Neural progenitor cell (in vitro differentiated cells): ENCODE results near the gene RBMX2. TPM values are rescaled to one million over a fixed set of nuclear protein-coding genes. Genes with fewer than 3 reads are reported as not detected.

Experiments used
- DNase-seq: peaks from one replicate; pipeline ENCODE4 v3.0.0-alpha.2; 2016; ENCODE audit warnings: low spot score
- H2AFZ ChIP-seq: fragments of 200-600 bp; sonication (generic); replicated peaks from 2 replicates; pipeline ENCODE4 v1.6.1; 2016; ENCODE audit warnings: antibody characterized with exemption
- H3F3A ChIP-seq: fragments of 200-600 bp; sonication (generic); 2 replicates; pipeline ENCODE4 v1.6.1; 2016; ENCODE audit warnings: antibody characterized with exemption, low read depth
- H3K27ac ChIP-seq: fragments of 200-600 bp; sonication (generic); 2 replicates; pipeline ENCODE4 v1.5.1; 2016; ENCODE audit warnings: mild to moderate bottlenecking
- H3K27me3 ChIP-seq: fragments of 200-600 bp; sonication (generic); 2 replicates; pipeline ENCODE4 v1.6.1; 2016; ENCODE audit warnings: mild to moderate bottlenecking, moderate library complexity
- H3K36me3 ChIP-seq: fragments of 200-600 bp; sonication (generic); 2 replicates; pipeline ENCODE4 v1.5.1; 2016
- H3K4me1 ChIP-seq: fragments of 200-600 bp; sonication (generic); 2 replicates; pipeline ENCODE4 v1.6.1; 2016; ENCODE audit warnings: mixed run types
- H3K4me2 ChIP-seq: fragments of 200-600 bp; sonication (generic); 2 replicates; pipeline ENCODE4 v1.6.1; 2016
- H3K4me3 ChIP-seq: fragments of 200-600 bp; sonication (generic); 2 replicates; pipeline ENCODE4 v1.5.1; 2016
- H3K79me2 ChIP-seq: fragments of 200-600 bp; sonication (generic); 2 replicates; pipeline ENCODE4 v1.6.1; 2016; ENCODE audit warnings: low read depth
- H3K9ac ChIP-seq: fragments of 200-600 bp; sonication (generic); 2 replicates; pipeline ENCODE4 v1.6.1; 2016
- H3K9me3 ChIP-seq: fragments of 200-600 bp; sonication (generic); 2 replicates; pipeline ENCODE4 v1.5.1; 2016; ENCODE audit warnings: low read depth
- H4K20me1 ChIP-seq: fragments of 200-600 bp; sonication (generic); 2 replicates; pipeline ENCODE4 v1.6.1; 2016; ENCODE audit warnings: low read depth
- H3K27ac Mint-ChIP-seq: 3 replicates; pipeline ENCODE4 v1.8.0; 2021; ENCODE audit warnings: mixed read lengths
- H3K27me3 Mint-ChIP-seq: 2 replicates; pipeline ENCODE4 v1.8.0; 2022; ENCODE audit warnings: low read depth, mild to moderate bottlenecking, inconsistent platforms, moderate library complexity, mixed read lengths; ENCODE audit not compliant: insufficient read depth
- H3K36me3 Mint-ChIP-seq: 3 replicates; pipeline ENCODE4 v1.8.0; 2021; ENCODE audit warnings: mixed read lengths
- H3K4me1 Mint-ChIP-seq: 3 replicates; pipeline ENCODE4 v1.8.0; 2021; ENCODE audit warnings: mixed read lengths
- H3K4me3 Mint-ChIP-seq: 3 replicates; pipeline ENCODE4 v1.8.0; 2021; ENCODE audit warnings: mild to moderate bottlenecking, moderate library complexity, mixed read lengths
- H3K9me3 Mint-ChIP-seq: 3 replicates; pipeline ENCODE4 v1.8.0; 2020; ENCODE audit warnings: mixed read lengths
- CTCF ChIP-seq: fragments of 200-600 bp; sonication (generic); IDR thresholded peaks from 2 replicates; pipeline ENCODE4 v1.5.1; 2017; ENCODE audit warnings: antibody characterized with exemption, mild to moderate bottlenecking
- EZH2 ChIP-seq: fragments of 200-600 bp; sonication (generic); IDR thresholded peaks from 2 replicates; pipeline ENCODE4 v1.6.1; 2017; ENCODE audit warnings: antibody characterized with exemption, mild to moderate bottlenecking, moderate library complexity
- EZH2phosphoT487 ChIP-seq: fragments of 200-600 bp; sonication (generic); IDR thresholded peaks from 2 replicates; pipeline ENCODE4 v1.6.1; 2017; ENCODE audit warnings: antibody characterized with exemption
- total RNA-seq: library from RNA; depleted of rRNA; stranded (reverse); fragments of >200 nt; gene quantifications from 2 replicates; pipeline ENCODE4 v1.2.3, GENCODE V29; 2015; ENCODE audit warnings: low replicate concordance

The RBMX2 gene
- total RNA-seq, 1 donor from 2014 or later, result 35.4 TPM

- Histone ChIP-seq H3K27me3 (peaks cover 28% of the 10 kb centered on the region), H3K4me2 (no peak overlapping the region), H3F3A (no peaks in the 10 kb centered on the region), H3K36me3 (no peaks in the 10 kb centered on the region), H3K4me1 (no peaks in the 10 kb centered on the region), H2AFZ (no peak overlapping the region), H3K4me3 (no peak overlapping the region), H4K20me1 (no peaks in the 10 kb centered on the region), H3K9ac (no peak overlapping the region), H3K9me3 (no peaks in the 10 kb centered on the region), H3K27ac (no peak overlapping the region), H3K79me2 (no peaks in the 10 kb centered on the region)
- H3K27me3 Mint-ChIP-seq, result no peaks in the 10 kb centered on the region
- no peak overlapping the region for H3K4me3 Mint-ChIP-seq
- H3K36me3 Mint-ChIP-seq, result no peaks in the 10 kb centered on the region
- DNase-seq, result no peak
- no peak for TF ChIP-seq CTCF
- no peak for TF ChIP-seq EZH2
- no peak for TF ChIP-seq EZH2phosphoT487
- H3K27ac Mint-ChIP-seq, result no peak overlapping the region
- H3K4me1 Mint-ChIP-seq, result no peaks in the 10 kb centered on the region
- H3K9me3 Mint-ChIP-seq, result no peaks in the 10 kb centered on the region
These were observed 6.4 kb upstream of the RBMX2 start for GRCh38 chrX:130395341-130395740.

GRCh38 chrX:130402208-130402684 is 459 bp downstream of the RBMX2 start:
- no peaks in the 10 kb centered on the region for H3K9me3 ChIP-seq
- H2AFZ ChIP-seq, result no peak overlapping the region
- H3K36me3 ChIP-seq, result no peaks in the 10 kb centered on the region
- peak overlapping the region; percentile 32 for H3K27ac Mint-ChIP-seq
- no peaks in the 10 kb centered on the region for H3K27me3 Mint-ChIP-seq
- peaks cover 16% of the 10 kb centered on the region for H3K79me2 ChIP-seq
- peak overlapping the region; percentile 67 for H3K4me3 ChIP-seq
- H3K4me1 ChIP-seq, result no peaks in the 10 kb centered on the region
- no peaks in the 10 kb centered on the region for H3F3A ChIP-seq
- H3K9me3 Mint-ChIP-seq, result no peaks in the 10 kb centered on the region
- peaks cover 4% of the 10 kb centered on the region for H3K4me1 Mint-ChIP-seq
- DNase-seq, result no peak
- peak overlapping the region; percentile 52 for H3K9ac ChIP-seq
- H3K4me3 Mint-ChIP-seq, result peak overlapping the region; percentile 93
- peak overlapping the region; percentile 90 for H3K4me2 ChIP-seq
- H3K27ac ChIP-seq, result no peak overlapping the region
- H3K27me3 ChIP-seq, result peaks cover 24% of the 10 kb centered on the region
- no peaks in the 10 kb centered on the region for H3K36me3 Mint-ChIP-seq
- H4K20me1 ChIP-seq, result no peaks in the 10 kb centered on the region
- no peak for TF ChIP-seq CTCF
- no peak for TF ChIP-seq EZH2phosphoT487
- no peak for TF ChIP-seq EZH2

GRCh38 chrX:130413415-130413814 is 11.6 kb downstream of the RBMX2 start:
- Mint-ChIP-seq H3K4me1 (no peaks in the 10 kb centered on the region), H3K36me3 (peaks cover 16% of the 10 kb centered on the region), H3K9me3 (no peaks in the 10 kb centered on the region), H3K27me3 (peaks cover 8% of the 10 kb centered on the region), H3K27ac (no peak overlapping the region), H3K4me3 (no peak overlapping the region)
- Histone ChIP-seq H3K27ac (no peak overlapping the region), H3K4me3 (no peak overlapping the region), H3K36me3 (no peaks in the 10 kb centered on the region), H3K27me3 (no peaks in the 10 kb centered on the region), H3K79me2 (no peaks in the 10 kb centered on the region), H3K9me3 (no peaks in the 10 kb centered on the region), H3K9ac (no peak overlapping the region), H3K4me1 (no peaks in the 10 kb centered on the region), H3K4me2 (no peak overlapping the region), H2AFZ (no peak overlapping the region), H3F3A (no peaks in the 10 kb centered on the region), H4K20me1 (no peaks in the 10 kb centered on the region)
- TF ChIP-seq EZH2 (no peak), CTCF (no peak)
- no peak for DNase-seq
